Measurements from ENCODE around the gene C2orf49.

C2orf49 gene

DNA sequence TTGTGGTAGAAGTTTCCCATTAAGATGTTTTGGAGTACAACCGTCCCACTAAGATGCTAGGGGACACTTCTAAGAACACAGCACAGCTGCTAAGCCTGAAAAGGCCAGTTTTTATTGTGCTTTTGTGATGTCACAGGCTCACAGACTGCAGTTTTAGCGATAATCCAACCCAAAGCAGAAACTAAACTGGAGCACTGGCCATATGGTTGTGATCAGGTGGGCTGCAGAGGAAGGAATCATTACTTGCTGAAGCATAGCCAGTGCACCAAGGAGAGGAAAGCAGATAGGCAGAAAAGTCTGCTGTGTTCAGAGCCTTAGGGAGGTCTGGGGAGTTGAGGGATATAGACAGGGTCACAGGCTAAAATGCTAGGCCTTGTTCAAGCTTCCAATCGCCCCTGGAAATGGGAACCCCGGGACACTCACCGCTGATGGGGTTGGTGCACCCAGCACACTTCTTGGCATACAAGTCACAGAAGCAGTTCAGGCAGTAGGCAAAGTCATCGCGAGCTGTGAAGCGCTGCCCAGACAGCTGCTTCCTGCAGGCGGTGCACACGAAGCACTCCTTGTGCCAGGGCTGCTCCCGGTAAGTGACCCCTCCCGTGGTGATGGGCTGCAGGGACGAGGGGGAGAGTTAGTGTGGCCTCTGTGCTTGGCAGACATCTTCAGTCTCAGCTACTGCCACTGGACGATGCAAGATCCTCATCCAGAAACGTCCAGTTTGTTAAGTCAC, 25.7 kb downstream of the C2orf49 start:
- FAIRE-seq = no peak

DNA sequence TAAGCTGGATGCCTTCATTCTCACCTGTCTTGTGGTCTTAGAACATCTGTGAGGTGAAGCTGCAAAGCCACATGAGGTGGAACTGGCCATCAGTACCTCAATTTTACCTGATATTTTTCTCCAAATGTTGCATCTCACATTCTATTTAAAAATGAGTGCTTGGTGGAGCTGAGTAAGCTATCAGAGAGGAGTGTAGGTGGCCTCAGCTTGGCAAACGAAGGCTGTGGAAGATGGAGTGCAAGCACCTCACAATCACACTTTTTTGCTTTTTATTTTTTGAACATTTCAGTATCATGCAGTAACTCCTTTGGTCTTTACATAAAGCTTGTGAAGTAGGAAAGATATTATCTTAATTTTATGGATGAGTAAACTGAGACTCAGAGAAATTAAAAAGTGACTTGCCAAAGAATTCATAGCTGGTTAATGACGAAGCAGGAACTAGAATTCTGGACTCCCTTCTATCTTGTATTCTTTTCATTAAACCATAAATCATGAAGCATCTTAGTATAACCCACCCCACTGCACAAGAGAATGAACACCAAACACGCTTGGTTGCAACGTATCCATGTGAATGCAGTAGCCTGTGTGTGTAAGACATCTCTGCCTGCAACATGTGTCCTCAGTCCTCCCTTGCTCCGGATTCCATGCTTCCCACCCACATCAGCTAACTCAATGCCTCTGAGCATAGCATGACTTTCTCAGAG, 27.2 kb downstream of the C2orf49 start:
- no peak for FAIRE-seq

DNA sequence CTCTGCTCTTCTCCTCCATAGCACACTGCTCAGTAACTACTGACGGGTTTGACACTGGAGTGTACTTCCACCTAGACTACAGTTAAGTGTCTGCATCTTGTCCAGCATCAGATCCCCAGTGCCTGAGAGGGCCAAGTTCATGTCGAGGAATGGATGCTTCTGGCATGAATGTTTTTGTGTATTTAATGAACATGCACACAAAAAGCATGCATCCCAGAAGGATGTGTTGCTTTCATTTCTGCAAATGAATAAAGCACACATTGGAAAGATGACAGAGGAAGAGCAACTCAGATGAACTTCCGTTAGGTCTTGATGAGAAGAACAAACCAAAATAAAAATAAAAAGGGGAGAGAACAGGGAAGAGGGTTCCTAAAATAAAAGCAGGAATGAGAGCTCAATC, 27.9 kb downstream of the C2orf49 start:
- FAIRE-seq = no peak

DNA sequence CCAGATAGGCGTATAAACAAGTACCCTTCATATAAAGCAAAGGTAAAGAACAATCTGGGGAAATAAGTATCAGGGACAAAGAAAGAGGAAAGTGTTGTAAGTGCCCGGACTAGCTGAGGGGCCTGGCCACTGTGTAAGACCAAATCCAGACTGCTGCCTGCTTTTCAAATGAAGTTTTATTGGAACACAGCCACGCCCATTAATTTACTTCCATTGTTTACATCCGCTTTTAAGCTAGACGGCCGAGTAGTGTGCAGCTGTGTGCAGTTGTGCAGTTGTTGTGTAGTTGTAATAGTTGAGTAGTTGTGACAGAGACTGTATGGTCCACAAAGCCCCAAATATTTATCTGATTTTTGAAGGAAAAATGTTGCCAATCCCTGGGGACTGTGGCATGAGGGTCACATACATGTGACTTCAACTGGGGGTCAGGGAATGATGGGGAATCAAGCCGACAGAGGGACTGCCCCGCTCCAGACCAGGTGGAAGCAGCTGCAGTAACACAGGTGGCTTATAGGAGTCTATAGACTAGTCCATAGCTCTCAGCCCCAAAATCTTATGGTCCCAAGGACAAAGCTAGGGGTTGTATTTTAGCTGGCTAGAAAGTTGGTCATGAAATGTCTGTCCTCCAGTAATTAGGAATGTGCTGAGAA, 31.5 kb downstream of the C2orf49 start:
- FAIRE-seq = no peak

DNA sequence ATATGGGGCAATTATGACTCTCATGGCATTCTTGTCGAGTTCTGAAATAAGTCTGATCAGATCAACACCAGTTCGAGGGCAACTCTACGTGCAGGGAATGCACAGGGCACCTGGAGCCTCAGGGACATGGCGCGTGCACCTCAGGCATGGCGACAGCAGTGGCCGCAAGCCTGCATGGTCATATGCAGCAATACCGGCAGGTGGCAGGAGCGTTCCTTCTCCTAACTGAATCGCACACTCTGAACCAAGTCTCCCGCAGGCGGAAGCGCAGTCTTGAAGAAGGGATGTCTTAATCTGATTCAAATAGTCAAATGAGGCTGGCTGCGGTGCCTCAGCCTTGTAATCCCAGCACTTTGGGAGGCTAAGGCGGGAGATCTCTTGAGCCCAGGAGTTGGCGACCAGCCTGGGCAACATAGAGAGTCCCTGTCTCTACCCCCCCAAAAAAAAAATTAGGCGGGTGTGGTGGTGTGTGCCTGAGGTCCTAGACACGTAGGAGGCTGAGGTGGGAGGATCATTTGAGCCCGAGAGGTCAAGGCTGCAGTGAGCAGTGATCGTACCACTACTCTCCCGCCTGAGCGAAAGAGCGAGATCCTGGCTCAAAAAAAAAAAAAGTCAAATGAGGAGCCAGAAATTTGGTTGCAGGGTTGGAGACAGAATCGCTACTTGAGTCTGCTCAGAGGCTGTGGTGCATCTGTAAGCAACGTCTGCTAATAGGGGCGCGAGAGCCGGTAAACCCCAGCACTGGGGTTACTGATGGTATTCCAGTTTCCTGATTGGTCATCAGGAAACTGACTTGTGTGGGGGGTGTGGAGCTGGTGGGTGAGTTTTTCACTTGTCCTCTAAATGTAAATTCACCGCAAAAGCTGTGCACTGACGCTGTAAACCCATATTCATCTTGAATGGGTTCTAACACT, 32.7 kb downstream of the C2orf49 start:
- FAIRE-seq = no peak

DNA sequence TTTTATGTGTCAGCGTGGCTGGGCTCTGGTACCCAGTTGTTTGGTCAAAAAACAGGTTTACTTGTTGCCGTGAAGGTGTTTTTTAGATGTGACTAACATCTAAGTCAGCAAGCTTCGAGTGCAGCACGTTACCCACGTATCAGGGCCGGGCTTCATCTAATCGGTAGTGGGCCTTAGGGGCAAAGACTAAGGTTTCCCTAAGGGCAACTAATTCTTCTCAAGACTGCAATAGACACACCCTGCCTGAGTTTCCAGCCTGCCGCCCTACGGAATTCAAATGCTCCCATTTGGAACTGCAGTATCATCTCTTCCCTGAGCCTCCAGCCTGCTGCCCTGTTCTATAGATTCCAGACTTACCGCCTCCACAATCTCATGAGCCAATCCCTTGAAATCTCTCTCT, 33.8 kb downstream of the C2orf49 start:
- FAIRE-seq = no peak

DNA sequence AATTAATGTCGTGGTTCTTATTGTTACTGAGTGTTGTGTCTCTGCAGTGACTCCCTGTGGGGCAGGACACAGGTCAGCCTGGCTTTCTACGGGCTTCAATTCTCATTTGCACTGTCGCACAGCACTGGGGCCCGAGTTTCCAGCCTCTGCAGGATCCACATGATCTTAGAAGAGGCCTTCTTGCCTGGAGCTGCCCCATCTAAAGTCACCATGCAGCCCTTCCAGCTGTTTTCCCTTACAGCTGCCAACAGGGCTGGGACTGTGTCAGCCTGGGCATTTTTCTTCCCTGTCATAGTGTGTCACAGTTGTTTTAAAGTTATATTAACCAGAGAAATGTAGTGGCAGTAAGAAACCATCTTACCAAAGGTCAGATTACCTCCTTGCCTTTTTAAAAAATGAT, 34.5 kb downstream of the C2orf49 start:
- no peak for FAIRE-seq

DNA sequence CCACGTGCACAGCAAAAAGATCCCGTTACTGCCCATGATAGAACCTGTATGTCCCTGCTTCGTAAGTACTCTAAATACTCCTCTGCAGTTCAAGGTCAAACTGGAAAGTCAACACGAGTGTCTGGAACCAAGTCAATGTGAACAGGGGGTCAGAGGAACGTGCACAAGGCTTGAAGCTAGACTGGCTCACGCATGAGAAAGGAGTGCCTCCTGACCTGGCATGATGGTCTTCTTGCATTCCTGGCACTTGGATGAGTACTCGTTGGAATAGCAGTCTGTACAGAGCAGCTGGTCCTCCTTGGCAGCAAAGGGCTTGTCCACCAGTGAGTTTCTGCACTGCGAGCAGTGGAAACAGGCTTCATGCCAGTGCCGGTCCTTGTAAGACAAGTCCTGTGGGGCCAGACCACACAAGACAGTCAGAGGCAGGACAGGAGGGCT, 36.0 kb downstream of the C2orf49 start:
- FAIRE-seq = no peak

DNA sequence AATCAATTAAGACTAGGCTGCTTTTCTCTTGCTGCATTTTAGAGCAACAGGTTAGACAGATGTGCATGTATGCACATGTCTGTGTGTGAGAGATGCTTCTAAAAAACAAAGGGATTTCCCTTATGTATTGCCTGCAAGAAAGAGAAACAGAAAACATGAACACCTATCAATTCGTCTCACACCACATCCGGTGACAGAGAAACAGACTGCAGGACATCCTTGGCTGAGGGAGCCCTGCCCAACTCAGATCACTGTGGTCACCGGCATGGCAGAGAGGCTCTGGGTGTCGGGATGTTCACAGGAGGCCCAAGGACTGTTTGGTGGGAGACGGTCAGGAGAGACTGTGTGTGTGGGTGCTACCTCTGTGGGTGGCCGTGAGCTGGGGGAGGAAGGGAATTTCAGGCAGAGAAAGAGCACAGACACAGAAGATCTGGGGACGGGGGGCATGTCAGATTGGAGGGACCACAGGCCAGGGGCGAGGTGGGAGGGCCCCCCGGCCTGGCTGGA, 36.6 kb downstream of the C2orf49 start:
- FAIRE-seq = no peak

DNA sequence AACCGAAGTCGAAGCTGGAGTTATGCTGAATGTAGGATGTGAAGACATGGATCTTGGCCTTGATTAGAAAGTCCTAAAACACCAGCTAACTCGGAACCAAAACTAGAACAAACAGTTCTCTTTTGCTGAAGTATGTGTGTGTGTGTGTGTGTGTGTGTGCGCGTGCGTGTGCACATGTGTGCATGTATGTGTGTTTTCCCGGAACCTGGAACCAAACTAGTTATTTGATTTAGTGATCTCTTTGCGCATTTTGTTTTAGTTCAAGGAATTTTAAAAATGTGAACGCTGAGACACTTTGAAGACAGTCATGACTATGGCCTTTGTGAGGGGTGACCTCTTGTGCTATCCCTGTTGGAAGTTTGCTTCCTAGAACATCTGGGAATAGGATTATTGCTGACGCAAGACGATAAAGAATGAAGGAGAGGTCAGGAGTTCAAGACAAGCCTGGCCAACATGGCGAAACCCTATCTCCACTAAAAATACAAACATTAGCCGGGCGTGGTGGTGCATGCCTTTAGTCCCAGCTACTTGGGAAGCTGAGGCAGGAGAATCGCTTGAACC, 37.7 kb downstream of the C2orf49 start:
- FAIRE-seq = no peak

DNA sequence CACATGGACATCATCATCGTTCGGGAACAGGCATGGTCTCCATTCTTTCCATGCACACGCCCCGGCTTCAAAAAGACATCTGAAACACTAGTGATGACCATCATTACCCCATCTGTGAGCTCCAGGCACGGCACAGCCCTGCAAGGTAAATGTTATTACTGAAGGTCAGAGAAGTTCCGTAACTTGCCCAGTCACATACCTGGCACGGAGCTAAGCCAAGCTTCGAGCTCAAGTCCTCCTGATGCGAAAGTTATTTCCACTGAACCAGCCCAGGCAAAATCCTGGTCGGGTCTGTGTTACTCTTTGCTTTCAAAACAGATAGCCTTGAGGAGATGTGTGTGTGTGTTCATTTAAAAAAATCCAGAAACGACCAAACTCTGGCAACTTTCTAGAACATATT, 38.7 kb downstream of the C2orf49 start:
- FAIRE-seq = no peak

DNA sequence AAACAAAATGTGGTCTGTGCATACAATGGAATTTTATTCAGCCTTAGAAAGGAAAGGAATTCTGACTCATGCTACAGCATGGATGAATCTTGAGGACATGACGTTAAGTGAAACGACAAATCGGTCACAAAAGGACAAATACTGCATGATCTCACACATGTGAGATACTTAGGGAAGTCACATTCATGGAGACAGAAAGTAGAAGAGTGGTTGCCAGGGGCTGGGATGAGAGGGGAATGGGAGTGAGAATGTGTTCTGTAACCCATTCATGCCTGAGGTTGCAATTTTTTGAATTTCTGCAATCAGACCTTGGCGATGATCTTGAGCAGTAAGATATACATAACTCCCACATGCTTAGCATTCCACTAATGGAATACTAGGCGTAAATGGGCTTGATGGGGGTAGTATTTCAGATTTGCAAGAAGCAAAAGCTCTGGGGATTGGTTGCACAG, 39.5 kb downstream of the C2orf49 start:
- FAIRE-seq = no peak

DNA sequence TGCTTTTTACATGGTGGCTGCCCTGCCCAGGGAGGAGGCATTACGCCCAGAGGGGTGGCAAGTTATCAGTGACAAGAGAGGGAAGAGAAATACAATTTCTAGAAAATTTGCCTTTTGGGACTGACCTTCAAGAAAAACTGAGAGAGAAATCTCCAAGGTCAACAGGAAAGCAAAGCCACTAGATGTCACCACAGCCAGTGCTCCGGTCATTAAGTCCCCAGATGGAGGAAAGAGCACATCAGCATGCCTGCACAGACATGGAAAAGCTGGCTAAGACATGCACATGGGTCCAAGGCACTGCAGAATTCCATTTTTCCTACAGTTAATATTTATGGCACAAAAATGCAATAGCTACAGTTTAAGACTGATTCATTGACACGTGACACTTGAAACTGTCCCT, 40.5 kb downstream of the C2orf49 start:
- FAIRE-seq = no peak

DNA sequence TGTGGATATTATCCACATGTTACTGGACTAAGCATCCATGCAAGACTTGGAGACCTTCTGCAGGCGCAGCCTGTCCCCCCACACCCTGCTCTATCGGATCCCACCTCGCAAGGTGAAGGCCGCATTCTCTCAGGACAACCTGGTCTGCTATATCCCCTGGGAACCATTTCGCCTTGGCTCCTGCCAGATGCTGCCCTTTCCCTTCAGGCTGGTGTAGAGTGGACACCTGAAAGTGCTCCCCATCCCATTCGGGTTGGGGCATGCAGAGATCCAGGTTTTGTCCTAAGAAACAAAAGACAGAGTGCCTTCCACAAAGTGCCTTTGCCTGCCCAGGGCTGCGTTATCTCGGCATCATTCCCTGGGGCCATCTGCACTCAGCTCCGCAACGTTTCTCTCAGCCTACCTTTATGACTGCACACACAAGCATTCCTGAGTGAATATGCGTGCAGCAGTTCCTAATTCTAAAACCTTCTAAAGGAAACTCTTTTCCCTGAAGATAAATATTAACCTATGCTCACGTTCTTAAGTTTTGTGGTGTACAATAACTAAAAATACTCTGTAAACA, 41.0 kb downstream of the C2orf49 start:
- no peak for FAIRE-seq

DNA sequence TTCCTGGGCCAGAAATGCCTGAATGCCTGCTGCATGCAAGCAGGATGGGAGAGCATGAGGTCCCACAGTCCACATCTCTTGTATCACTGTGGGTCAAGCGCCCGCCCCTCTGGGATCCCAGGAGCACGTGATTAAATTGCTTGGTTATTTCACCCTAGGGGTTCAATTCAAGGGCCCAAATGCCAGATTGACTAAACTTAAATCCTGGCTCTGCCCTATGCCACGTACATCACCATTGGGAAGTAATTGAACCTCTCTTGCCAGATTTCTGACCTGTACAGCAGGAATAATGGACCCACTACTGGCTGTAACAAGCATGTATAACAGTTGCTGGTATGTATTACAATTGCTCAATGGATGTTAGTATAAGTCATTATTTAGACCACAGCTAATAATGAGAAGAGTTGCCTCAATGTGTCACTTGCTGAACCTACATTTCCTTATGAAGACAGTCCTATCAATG, 41.6 kb downstream of the C2orf49 start:
- no peak for FAIRE-seq

DNA sequence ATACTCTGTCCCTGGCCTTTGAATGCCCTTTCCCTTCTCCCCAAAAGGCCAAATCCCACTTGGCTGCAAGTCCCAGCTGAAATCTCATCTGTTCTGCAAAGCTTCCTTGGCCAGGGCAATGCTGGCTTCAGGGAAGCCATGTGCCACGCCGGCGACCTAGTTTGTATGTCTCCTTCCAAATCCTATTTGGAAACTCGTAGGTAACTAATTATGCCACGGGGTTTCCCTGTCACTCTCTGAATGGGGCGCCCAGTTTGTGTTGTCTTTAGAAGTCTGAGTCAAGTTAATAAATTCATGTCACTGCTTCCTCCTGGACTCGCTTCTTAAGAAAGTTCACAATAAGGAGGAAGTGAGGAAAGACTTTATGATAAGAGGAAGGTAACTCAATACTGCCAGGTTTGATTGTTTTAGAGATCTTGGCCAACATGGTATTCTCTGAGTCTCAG, 42.4 kb downstream of the C2orf49 start:
- no peak for FAIRE-seq

DNA sequence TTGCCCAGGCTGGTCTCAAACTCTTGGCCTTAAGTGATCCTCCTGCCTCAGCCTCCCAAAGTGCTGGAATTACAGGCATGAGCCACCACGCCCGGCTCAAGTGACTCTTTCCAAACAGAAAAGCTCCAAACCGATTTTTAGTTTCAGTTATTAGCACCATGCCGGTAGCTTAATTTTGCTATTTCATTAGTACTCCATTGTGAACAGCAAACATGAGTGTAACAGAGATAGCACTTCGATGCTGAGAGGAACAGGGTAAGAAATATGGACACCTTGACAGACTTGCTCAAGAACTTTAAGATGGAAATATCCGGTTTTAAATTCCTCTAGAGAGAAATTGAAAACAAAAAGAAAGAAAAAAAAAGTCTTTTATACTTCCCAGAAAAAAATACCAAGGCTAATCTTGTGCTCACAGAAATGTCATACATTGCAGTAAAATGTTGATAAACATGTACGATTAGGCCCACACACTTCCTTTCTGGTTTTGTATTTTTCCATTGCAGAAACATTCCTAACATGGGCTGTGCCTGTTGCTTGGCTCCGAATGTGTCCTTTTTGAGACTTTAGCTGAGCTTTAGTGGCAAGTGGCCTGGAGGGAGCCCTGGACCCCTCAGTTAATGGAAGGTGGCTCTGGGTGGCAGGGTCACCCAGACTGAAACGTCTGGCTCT, 43.2 kb downstream of the C2orf49 start:
- FAIRE-seq = no peak

DNA sequence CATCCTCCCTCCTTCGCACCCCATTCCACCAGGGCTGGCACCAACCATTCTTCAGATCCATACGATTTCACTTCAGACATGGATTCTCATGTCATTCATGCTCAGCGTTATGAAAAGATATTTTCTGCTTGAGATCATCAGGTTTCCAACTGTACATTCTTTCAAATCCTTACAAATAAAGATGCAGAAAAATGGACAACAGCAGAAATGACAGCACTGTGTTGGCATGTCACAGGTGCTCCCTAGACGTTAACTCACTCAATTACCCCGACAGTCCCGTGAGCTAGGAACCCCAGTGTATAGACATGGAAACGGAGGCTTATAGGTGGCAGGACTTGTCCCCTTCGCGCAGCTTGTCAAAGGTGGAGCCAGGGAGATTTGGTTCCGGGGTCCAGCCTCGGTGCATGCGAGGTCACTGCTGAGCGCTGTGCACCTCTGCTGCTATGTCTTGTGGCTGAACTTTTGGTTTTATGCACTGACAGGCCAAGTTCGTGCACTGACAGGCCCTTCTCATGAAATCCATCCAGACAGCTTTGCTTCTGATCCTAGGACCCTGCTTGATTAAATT, 43.8 kb downstream of the C2orf49 start:
- FAIRE-seq = no peak

DNA sequence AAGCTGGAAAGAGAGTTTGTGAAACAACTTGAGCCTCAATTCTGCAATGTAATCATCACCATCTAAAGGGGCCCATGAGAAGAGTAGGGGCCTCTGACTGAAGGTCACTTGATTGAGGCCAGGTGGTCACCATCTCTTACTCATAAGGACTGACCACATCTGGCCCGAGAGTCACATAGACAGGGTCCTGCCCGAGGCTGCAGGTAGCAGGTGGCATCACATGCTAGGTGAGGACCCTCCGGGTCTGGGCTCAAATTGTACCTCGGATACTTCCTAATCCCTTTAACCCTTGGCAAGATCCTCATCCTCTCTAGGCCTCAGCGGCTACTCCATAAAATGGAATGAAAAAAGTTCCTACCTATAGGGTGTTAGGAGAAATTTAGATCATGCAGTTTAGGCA, 44.8 kb downstream of the C2orf49 start:
- FAIRE-seq = no peak

DNA sequence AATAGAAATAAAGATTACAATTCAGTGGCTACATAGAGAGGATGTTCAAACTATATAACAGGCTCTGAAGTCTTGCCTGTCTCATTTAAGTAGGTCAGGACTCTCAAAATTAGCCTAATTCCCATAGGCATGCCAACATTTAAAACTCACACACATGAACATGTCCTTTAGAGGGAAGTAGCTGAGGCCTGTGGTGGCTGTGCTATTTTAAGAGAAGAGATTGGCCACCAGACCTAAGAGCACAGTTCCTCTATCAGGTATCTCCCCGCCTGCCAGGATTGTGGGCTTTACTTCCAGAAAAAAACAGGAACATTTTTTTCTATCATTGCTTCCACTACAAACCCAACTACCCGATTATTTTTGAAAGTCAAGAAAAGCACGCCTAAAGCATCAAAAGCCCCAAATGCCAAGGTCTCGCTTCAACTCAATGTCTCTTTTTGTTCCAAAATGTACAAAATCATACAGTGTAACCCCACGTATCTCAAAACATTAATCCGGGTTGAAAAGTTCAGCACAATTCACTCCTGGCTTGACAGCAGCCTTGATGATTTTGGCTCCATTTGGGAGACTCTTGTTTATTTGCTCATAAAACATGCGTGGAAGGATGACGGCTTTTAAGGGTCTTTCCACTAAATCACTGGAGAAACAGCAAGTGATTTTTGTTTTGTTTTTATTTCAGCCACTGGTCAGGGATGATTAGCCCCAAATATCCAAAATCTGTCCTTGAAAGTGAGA, 46.3 kb downstream of the C2orf49 start:
- no peak for FAIRE-seq

All from endometrium (tissue), 2 donors.